ENCODE measurements around the gene TAB3.

DNA sequence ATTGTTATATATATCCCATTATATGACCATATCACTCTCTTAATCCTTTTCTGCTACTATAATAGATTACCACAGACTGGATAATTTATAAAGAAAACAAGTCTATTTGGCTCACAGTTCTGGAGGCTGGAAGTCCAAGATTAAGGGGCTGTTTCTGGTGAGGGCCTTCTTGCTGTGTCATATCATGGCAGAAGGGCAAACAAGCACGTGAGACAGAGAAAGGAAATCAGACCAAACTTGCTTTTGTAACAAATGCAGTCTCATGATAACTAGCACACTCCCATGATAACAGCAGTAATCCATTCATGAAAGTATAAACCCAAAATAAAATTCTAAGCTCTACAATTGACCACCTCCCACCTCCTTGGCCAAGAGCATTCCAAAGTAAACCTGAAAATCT, 16.3 kb upstream of the TAB3 start:
- TF ChIP-seq, protein P1, sequence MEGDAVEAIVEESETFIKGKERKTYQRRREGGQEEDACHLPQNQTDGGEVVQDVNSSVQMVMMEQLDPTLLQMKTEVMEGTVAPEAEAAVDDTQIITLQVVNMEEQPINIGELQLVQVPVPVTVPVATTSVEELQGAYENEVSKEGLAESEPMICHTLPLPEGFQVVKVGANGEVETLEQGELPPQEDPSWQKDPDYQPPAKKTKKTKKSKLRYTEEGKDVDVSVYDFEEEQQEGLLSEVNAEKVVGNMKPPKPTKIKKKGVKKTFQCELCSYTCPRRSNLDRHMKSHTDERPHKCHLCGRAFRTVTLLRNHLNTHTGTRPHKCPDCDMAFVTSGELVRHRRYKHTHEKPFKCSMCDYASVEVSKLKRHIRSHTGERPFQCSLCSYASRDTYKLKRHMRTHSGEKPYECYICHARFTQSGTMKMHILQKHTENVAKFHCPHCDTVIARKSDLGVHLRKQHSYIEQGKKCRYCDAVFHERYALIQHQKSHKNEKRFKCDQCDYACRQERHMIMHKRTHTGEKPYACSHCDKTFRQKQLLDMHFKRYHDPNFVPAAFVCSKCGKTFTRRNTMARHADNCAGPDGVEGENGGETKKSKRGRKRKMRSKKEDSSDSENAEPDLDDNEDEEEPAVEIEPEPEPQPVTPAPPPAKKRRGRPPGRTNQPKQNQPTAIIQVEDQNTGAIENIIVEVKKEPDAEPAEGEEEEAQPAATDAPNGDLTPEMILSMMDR (IDR thresholded peaks at IDR 0.05), result no peak
- no peak for TF ChIP-seq EZH2phosphoT487 (IDR thresholded peaks at IDR 0.05)
